ENCODE results near the gene KCTD10. TPM values are rescaled to one million over a fixed set of nuclear protein-coding genes. Genes with fewer than 3 reads are reported as not detected.

KCTD10 gene
- 44.0 to 57.7 TPM (median 50.0 TPM) in 5 replicates for total RNA-seq (2022; extraction: Qiagen RNA extraction)

GRCh38 chr12:109477185-109477962 lies at the start of gene KCTD10, which contains the start of gene UBE3B:
TSS of gene KCTD10 (minus strand) at chr12:109477300. CDS start at chr12:109477262, 38 bp downstream.
TSS of gene UBE3B (plus strand) at chr12:109477634. CDS start at chr12:109483552, 5,918 bp downstream.

Other genes starting within 250 kb of the KCTD10 start
- 0.02 to 0.08 TPM (median 0.08 TPM) in 4 of 5 replicates, not detected in the other for gene FOXN4, start 168.0 kb downstream of the KCTD10 start, total RNA-seq (2022; extraction: Qiagen RNA extraction)
- gene MYO1H, start 129.4 kb downstream of the KCTD10 start, total RNA-seq (2022; extraction: Qiagen RNA extraction): not detected in 5 replicates
- gene UBE3B, start 334 bp upstream of the KCTD10 start, total RNA-seq (2022; extraction: Qiagen RNA extraction): 12.3 to 17.0 TPM (median 14.4 TPM) in 5 replicates
- 26.9 to 29.4 TPM (median 28.4 TPM) in 5 replicates for gene MMAB, start 96.2 kb upstream of the KCTD10 start, total RNA-seq (2022; extraction: Qiagen RNA extraction)
- 5.1 to 8.2 TPM (median 7.5 TPM) in 5 replicates for gene MVK, start 96.5 kb upstream of the KCTD10 start, total RNA-seq (2022; extraction: Qiagen RNA extraction)
- gene FAM222A, start 236.5 kb upstream of the KCTD10 start, total RNA-seq (2022; extraction: Qiagen RNA extraction): 3.3 to 7.0 TPM (median 5.8 TPM) in 5 replicates